PC-3 (cell line): ENCODE data around the gene GPRC5A.

ENCODE experiments used
- EZH2 ChIP-seq: fragments of 300-600 bp; sonication (generic); IDR thresholded peaks from one replicate; pipeline ENCODE4 v1.6.1; 2017; ENCODE audit warnings: antibody characterized with exemption, mild to moderate bottlenecking, low read length; ENCODE audit not compliant: unreplicated experiment
- EZH2phosphoT487 ChIP-seq: fragments of 300-600 bp; sonication (generic); IDR thresholded peaks from 2 replicates; pipeline ENCODE4 v1.6.1; 2018; ENCODE audit warnings: mild to moderate bottlenecking, antibody characterized with exemption, low read length, borderline replicate concordance
- TF ChIP-seq, protein P1 (sequence below): fragments of 300-600 bp; sonication (generic); conservative IDR thresholded peaks from 2 replicates; pipeline ENCODE4 v1.5.1; 2017; ENCODE audit warnings: antibody characterized with exemption, low read depth, mild to moderate bottlenecking, low read length

DNA sequence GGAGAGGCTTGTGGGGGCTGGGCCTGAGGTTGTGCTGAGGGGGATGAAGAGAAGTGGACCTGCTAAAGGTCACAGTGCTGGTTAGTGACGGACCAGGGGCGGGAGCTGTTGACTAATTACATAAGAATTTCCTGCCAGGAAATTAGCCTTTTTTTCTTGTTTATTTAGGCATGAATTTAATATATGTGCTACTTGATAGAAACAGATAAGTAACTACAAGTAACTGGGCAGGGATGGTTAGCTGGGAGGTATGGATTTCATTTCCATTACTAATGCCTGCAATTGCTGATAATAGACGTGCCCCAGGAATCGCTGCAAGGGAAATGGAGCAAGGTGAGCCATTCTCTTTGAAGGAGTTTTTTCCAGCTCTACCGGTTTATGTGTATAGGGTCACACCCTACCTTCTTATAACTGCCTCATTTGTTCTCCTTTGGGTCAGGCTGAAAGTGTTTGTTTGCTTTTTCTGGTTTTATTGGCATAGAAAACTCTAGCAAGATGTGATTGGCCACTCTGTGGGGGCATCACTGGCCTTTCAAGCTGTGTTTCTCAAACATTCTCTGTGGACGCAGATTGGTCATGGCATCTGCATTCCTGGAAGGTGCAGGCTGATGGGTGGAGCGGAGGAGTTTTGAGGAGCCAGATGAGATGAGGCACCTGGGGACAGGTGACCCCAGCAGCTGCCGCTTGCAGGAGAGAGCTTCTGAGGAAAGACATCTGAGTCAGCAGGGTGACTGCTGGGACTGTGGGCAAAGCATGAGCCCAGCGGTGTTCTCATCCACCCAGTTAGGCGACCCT lies 19.0 kb upstream of the GPRC5A start:
- TF ChIP-seq, protein P1, sequence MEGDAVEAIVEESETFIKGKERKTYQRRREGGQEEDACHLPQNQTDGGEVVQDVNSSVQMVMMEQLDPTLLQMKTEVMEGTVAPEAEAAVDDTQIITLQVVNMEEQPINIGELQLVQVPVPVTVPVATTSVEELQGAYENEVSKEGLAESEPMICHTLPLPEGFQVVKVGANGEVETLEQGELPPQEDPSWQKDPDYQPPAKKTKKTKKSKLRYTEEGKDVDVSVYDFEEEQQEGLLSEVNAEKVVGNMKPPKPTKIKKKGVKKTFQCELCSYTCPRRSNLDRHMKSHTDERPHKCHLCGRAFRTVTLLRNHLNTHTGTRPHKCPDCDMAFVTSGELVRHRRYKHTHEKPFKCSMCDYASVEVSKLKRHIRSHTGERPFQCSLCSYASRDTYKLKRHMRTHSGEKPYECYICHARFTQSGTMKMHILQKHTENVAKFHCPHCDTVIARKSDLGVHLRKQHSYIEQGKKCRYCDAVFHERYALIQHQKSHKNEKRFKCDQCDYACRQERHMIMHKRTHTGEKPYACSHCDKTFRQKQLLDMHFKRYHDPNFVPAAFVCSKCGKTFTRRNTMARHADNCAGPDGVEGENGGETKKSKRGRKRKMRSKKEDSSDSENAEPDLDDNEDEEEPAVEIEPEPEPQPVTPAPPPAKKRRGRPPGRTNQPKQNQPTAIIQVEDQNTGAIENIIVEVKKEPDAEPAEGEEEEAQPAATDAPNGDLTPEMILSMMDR: no peak
- TF ChIP-seq EZH2: no peak
- no peak for TF ChIP-seq EZH2phosphoT487
